Gastrocnemius medialis (tissue), 4 donors: ENCODE results near the gene ATP2B1.

Source experiments
- POLR2A ChIP-seq, 2 donors: fragments of 450-650 bp; IDR thresholded peaks; one replicate each; pipeline ENCODE4 v1.6.1; 2017; ENCODE audit warnings: antibody characterized with exemption in 2 of 2, mild to moderate bottlenecking in 2 of 2, moderate library complexity in 2 of 2
- TF ChIP-seq, protein P1 (sequence below), 5 experiments: fragments of 450-650 bp in 3 of 5; fragments of 200-600 bp in 2 of 5; sonication (generic) in 2 of 5; IDR thresholded peaks in 4 of 5; conservative IDR thresholded peaks in 1 of 5; 1 replicate in 4 of 5; 2 replicates in 1 of 5; pipeline ENCODE4 v1.5.1; 2016 to 2019; ENCODE audit warnings: antibody characterized with exemption in 5 of 5, mild to moderate bottlenecking in 3 of 5, moderate library complexity in 3 of 5

GRCh38 chr12:89701606-89702206 lies 6.9 kb downstream of the ATP2B1 start:
- no peak for TF ChIP-seq POLR2A (IDR thresholded peaks at IDR 0.05)
- TF ChIP-seq, protein P1, sequence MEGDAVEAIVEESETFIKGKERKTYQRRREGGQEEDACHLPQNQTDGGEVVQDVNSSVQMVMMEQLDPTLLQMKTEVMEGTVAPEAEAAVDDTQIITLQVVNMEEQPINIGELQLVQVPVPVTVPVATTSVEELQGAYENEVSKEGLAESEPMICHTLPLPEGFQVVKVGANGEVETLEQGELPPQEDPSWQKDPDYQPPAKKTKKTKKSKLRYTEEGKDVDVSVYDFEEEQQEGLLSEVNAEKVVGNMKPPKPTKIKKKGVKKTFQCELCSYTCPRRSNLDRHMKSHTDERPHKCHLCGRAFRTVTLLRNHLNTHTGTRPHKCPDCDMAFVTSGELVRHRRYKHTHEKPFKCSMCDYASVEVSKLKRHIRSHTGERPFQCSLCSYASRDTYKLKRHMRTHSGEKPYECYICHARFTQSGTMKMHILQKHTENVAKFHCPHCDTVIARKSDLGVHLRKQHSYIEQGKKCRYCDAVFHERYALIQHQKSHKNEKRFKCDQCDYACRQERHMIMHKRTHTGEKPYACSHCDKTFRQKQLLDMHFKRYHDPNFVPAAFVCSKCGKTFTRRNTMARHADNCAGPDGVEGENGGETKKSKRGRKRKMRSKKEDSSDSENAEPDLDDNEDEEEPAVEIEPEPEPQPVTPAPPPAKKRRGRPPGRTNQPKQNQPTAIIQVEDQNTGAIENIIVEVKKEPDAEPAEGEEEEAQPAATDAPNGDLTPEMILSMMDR (IDR thresholded peaks at IDR 0.05 in 4 of 5, conservative IDR thresholded peaks at IDR 0.05 in 1 of 5): no peak
